Right lobe of liver (tissue), 6 donors: ENCODE results near the gene ATAT1. TPM values are rescaled to one million over a fixed set of nuclear protein-coding genes. Genes with fewer than 3 reads are reported as not detected.

Experiments used
- ATAC-seq, 4 donors: fragments of 200-7000 bp; cut with Tn5 transposase; one replicate each; pipeline ENCODE4 v1.9.1; 2020; ENCODE audit warnings: mild to moderate bottlenecking in 4 of 4, moderate library complexity in 4 of 4
- DNase-seq, 3 donors: peaks; one replicate each; pipeline ENCODE4 v3.0.0-alpha.2; 2020
- H3K27ac ChIP-seq, 3 donors: fragments of 200-600 bp; one replicate each; pipeline ENCODE4 v1.8.0; 2022
- H3K27me3 ChIP-seq, 2 donors: fragments of 200-600 bp; one replicate each; pipeline ENCODE4 v1.8.0; 2022
- H3K36me3 ChIP-seq, 4 donors: fragments of 200-600 bp; sonication (generic) in 1 of 4; one replicate each; pipeline versions ENCODE4 v1.5.1 to v1.8.0; 2017 to 2022; ENCODE audit warnings: control low read depth in 1 of 4
- H3K4me1 ChIP-seq, 4 donors: fragments of 200-600 bp; sonication (generic) in 1 of 4; one replicate each; pipeline versions ENCODE4 v1.5.1 to v1.8.0; 2017 to 2022; ENCODE audit warnings: control low read depth in 1 of 4
- H3K4me3 ChIP-seq, 3 donors: fragments of 200-600 bp; one replicate each; pipeline ENCODE4 v1.8.0; 2022
- H3K9me3 ChIP-seq, 4 donors: fragments of 200-600 bp; sonication (generic) in 1 of 4; one replicate each; pipeline versions ENCODE4 v1.5.1 to v1.8.0; 2017 to 2022; ENCODE audit warnings: control low read depth in 1 of 4
- POLR2A ChIP-seq: fragments of 450-650 bp; IDR thresholded peaks from one replicate; pipeline ENCODE4 v1.6.1; 2017; ENCODE audit warnings: antibody characterized with exemption, mild to moderate bottlenecking
- WGBS: methylation state at CpG from one replicate; pipeline ENCODE4 v1.1.6; 2018; ENCODE audit warnings: low coverage, low lambda C conversion rate; ENCODE audit not compliant: insufficient coverage; ENCODE audit errors: missing lambda C conversion rate; 5-methylcytosine and 5-hydroxymethylcytosine counted together
- intact Hi-C, 2 donors: fragments of 100-400 bp; cut with DNase I; formaldehyde crosslinking; loops; one replicate each; pipeline versions ENCODE4 v1.11.2 to v1.14.1; 2022
- total RNA-seq, 6 experiments: library from RNA; depleted of rRNA in 2 of 6; stranded (reverse); fragments of >200 nt in 2 of 6; fragmentation: NEBNext Ultra II Directional in 3 of 6; extraction: Animal tissue kit (Norgen Biotek cat#: 25700) in 3 of 6; gene quantifications; one replicate each; pipeline versions ENCODE4 v1.1.0 to v1.2.4, GENCODE V29; 2016 to 2023
- TF ChIP-seq, protein P1 (sequence below), 4 donors: fragments of 200-600 bp in 3 of 4; fragments of 450-650 bp in 1 of 4; IDR thresholded peaks; one replicate each; pipeline versions ENCODE4 v1.5.1 to v1.8.0; 2016 to 2022; ENCODE audit warnings: antibody characterized with exemption in 4 of 4, mild to moderate bottlenecking in 2 of 4
- donor health status: DM: no; HTN: yes; CAD: no.
- donor health status: DM: no; HTN: no; CAD: no.
- donor health status: DM: no; HTN: no; CAD: no.
- donor health status: DM: no; HTN: yes; CAD: no.
- donor health status: DM: no; HTN: yes; CAD: no.

Gene ATAT1
- total RNA-seq, 6 experiments from 2014 or later, result 2.4 to 6.6 (median 4.4) TPM

DNA sequence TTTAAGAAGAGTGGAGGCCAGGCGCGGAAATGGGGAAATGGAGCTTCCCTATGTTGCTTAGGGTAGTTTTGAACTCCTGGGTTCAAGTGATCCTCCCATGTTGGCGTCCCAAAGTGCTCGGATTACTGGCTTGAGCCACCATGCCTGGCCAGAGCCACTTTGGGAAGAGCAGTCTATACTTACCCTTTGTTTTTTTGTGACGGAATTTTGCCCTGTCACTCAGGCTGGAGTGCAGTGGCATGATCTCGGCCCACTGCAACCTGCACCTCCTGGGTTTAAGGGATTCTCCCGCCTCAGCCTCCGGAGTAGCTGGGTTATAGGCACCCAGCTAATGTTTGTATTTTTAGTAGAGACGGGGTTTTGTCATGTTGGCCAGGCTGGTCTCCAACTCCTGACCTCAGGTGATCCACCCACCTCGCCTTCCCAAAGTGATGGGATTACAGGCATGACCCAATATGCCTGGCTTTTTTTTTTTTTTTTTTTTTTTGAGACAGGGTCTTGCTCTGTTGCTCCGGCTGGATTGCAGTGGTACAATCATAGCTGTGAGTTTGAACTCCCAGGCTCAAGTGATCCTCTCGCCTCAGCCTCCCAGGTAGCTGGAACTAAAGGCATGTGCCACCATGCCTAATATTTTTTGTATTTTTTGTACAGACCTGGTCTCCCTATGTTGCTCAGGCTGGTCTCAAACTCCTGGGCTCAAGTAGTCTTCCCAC is 27.6 kb upstream of the ATAT1 start:
- ATAC-seq, result peak in 1 of 4 donors; percentile 7

DNA sequence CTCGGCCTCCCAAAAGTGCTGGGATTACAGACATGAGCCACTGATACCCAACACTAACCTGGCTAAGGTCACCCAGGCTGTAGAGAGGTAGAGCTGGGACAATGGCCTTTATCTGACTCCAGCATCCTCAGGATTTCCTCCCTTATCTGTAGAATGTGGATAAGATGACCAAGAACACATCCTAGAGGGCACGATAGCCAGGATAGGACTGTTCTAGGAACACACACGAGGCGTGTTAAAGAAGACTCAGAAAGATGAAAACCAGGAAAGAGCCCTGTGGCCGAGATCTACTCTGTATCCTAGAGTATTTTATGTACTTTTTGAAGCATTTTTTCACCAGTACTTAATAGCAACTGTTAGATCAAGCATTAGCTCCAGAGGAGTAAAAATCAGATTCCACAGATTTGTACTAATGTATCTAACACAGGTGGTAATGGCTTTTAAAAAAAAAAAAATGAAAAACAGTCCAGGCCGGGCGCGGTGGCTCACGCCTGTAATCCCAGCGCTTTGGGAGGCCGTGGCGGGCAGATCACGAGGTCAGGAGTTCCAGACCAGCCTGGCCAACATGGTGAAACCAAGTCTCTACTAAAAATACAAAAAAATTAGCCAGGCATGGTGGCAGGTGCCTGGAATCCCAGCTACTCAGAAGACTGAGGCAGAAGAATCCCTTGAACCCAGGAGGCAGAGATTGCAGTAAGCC is 26.9 kb upstream of the ATAT1 start:
- Histone ChIP-seq H3K27me3 (no peaks in the 10 kb centered on the region), H3K36me3 (peaks cover 13 to 44% (median 29%) of the 10 kb centered on the region in 4 donors), H3K9me3 (no peaks in the 10 kb centered on the region), H3K4me3 (no peak overlapping the region), H3K4me1 (no peaks in the 10 kb centered on the region), H3K27ac (no peak overlapping the region)
- ATAC-seq, result peak in 2 of 4 donors; percentile 18 to 23
- intact Hi-C loops, result loop anchor here in 1 of 2 donors (10.0 kb wide), 2 partner anchors 55 to 115 kb away; partner anchors contain the start of gene HLA-E
- DNase-seq, result no peak
- 67% methylated on average over 11 of the region's 13 CpGs for WGBS
- no peak for TF ChIP-seq POLR2A
- TF ChIP-seq, protein P1, sequence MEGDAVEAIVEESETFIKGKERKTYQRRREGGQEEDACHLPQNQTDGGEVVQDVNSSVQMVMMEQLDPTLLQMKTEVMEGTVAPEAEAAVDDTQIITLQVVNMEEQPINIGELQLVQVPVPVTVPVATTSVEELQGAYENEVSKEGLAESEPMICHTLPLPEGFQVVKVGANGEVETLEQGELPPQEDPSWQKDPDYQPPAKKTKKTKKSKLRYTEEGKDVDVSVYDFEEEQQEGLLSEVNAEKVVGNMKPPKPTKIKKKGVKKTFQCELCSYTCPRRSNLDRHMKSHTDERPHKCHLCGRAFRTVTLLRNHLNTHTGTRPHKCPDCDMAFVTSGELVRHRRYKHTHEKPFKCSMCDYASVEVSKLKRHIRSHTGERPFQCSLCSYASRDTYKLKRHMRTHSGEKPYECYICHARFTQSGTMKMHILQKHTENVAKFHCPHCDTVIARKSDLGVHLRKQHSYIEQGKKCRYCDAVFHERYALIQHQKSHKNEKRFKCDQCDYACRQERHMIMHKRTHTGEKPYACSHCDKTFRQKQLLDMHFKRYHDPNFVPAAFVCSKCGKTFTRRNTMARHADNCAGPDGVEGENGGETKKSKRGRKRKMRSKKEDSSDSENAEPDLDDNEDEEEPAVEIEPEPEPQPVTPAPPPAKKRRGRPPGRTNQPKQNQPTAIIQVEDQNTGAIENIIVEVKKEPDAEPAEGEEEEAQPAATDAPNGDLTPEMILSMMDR (IDR thresholded peaks at IDR 0.05), result no peak

More for the DNA sequence above, 27.6 kb upstream of the ATAT1 start:
- H3K4me1 ChIP-seq, result no peaks in the 10 kb centered on the region
- TF ChIP-seq, protein P1 (IDR thresholded peaks at IDR 0.05), result no peak
- TF ChIP-seq POLR2A, result no peak
- 54% methylated on average over 7 of the region's 12 CpGs for WGBS
- no peaks in the 10 kb centered on the region for H3K27me3 ChIP-seq
- H3K9me3 ChIP-seq, result no peaks in the 10 kb centered on the region
- intact Hi-C loops, result loop anchor here in 1 of 2 donors (10.0 kb wide), 1 partner anchor 54 kb away; no protein-coding TSS in a partner anchor
- no peak for DNase-seq
- peaks cover 6 to 37% (median 23%) of the 10 kb centered on the region in 4 donors for H3K36me3 ChIP-seq
- H3K27ac ChIP-seq, result no peak overlapping the region
- H3K4me3 ChIP-seq, result no peak overlapping the region

DNA sequence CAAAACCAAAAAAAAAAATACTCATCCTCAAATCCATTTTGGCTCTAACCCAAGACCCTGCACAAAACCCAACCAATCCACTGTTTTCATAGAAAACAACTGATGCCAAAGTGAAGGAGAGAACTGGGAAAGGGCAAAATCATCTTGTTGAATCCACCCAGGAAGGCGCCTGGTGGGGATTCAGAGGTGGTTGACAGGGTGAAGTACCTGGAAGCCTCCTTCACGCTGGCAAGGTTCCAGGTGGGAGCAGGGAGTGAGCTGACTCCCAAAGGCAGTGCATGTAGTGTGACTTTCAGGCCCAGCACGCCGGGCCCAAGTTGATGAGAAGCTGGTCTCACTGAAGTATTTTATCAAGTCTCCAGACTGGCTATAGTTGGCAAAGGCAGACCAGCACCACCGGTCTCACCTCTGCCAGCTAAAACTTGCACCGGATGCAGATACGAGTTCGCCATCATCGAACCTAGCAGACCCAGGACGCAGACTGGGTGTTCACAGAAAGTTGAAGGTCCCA is 26.2 kb upstream of the ATAT1 start:
- Histone ChIP-seq H3K36me3 (peaks cover 19 to 52% (median 34%) of the 10 kb centered on the region in 4 donors), H3K27me3 (no peaks in the 10 kb centered on the region), H3K27ac (no peak overlapping the region), H3K9me3 (no peaks in the 10 kb centered on the region), H3K4me3 (no peak overlapping the region), H3K4me1 (no peaks in the 10 kb centered on the region)
- intact Hi-C loops, result loop anchor here in 1 of 2 donors (10.0 kb wide), 1 partner anchor 116 kb away; the partner anchor contains the start of gene HLA-E
- peak in 1 of 4 donors; percentile 7 for ATAC-seq
- 70% methylated on average over 8 of the region's 10 CpGs for WGBS
- DNase-seq, result peak in 2 of 3 donors; percentile 40 to 57
- TF ChIP-seq, protein P1 (IDR thresholded peaks at IDR 0.05), result no peak
- TF ChIP-seq POLR2A, result no peak

DNA sequence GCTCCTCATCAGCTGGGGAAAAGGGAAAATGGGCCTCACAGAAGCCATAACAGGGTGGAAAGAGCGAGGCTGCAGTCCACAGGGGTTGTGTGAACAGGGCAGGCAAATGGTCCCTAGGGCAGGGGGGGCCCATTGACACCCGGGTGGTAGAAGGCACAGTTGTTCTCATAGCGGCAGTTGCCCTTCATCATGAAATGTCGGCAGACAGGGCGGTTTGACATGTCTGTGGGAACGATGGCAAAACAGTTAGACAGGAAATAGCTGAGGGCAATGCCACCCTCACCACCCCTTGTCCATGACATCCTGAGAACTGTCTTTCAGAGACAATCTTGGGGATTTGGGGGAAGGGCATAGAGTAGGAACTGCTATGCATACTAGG is 25.2 kb upstream of the ATAT1 start:
- no peak overlapping the region for H3K4me3 ChIP-seq
- H3K36me3 ChIP-seq, result peaks cover 19 to 61% (median 42%) of the 10 kb centered on the region in 4 donors
- no peak for DNase-seq
- H3K4me1 ChIP-seq, result no peaks in the 10 kb centered on the region
- no peaks in the 10 kb centered on the region for H3K9me3 ChIP-seq
- intact Hi-C loops, result loop anchor here in 1 of 2 donors (10.0 kb wide), 1 partner anchor 117 kb away; the partner anchor contains the start of gene HLA-E
- no peaks in the 10 kb centered on the region for H3K27me3 ChIP-seq
- WGBS, result 62% methylated on average over 3 of the region's 6 CpGs
- no peak for ATAC-seq
- TF ChIP-seq, protein P1 (IDR thresholded peaks at IDR 0.05), result no peak
- TF ChIP-seq POLR2A, result no peak
- H3K27ac ChIP-seq, result no peak overlapping the region
